ENCODE results near the gene WDR1.

WDR1 gene

DNA sequence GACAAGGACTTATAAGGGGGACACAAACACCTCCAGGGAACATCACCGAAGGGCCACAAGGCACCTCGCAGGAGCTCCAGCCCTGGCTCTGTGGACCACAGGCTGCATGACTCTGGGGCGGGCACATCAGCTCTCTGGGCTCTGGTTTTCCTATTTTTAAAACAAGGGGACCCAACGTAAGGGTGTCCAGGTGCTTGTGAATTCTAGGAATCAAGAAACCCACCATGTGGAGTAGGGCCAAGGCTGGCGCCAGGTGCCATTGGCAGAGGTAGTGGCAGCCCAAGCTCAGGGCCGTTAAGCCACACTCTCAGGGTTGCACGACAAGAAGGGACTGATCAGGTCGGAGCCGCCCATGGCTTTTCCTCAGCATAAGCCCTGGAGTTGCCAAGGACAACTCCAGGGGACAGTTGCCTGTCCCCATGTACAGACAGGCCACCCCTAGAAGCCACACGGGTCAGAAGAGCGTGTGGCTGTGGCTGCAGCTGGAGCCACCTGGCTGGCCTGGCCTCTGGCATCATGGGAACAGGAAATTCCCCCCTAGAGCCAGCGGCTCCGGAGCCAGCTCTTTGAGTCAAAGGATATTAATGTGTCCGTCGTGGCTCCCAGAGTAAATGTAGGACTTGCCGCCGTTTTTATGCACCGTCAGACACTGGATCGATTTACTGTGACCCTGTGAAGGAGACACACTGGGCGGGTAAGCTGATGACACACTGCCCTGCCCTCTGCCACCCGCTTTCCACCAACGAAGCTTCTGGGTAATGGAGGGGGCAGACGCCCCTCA, 32.5 kb downstream of the WDR1 start:
- no peak for DNase-seq

DNA sequence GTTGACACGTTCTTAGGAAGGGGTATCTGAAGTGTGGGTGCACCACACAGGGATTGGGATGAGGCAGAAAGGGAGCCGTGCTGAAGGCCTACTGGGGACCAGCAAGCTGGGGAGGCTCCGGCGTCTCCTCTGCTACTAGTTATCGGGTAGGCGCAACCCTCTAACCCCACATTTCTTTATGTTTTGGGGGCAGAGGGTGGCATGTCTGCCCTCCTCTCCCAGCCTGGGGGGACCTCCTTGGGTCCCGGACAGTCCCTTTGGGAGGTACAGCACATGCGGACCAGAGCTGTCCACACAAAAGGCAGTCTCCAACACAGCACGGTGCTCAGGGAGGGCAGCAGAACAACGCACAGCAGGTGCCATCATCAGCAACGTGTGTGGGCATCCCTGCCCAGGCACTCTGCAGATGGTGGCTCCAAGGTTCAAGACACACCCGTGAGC, 33.2 kb downstream of the WDR1 start:
- no peak for DNase-seq

DNA sequence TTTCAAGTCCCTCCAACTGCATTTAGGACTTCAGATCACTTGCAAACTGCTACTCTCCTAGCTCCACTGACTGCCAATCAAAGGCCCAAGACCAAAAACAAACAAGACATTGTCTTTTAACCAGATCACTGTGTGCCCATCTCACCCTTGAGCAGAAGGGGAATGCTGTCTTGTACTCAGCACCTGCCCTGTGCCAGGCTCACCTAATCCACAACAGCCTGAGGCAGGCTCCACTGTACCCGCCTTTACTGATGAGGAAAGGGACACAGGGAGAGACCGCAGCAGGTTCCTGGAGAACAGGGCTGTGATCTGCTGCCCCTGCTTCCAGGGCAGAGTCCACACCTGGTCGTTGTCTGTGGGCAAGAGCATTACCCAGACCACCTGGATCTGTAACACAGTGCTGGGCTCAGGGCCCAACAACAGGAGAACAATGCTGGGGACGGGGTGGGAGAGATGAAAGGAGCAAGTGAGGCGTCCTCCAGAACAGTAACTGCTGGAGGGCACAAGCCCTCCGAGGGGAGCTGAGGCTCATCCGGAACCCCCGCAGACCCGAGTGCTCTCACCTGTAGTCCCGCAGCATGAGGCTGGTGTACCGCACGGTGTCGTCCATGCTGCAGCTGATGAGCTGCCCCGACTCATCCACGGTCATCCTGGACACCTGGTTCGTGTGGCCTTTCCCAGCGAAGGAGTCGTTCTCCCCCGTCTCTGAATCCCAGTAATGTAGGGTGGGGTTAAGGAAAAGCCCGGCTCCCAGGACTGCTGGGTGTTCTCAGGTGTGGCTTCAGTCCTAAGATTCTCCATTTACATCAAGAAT, 33.9 kb downstream of the WDR1 start:
- no peak for DNase-seq

DNA sequence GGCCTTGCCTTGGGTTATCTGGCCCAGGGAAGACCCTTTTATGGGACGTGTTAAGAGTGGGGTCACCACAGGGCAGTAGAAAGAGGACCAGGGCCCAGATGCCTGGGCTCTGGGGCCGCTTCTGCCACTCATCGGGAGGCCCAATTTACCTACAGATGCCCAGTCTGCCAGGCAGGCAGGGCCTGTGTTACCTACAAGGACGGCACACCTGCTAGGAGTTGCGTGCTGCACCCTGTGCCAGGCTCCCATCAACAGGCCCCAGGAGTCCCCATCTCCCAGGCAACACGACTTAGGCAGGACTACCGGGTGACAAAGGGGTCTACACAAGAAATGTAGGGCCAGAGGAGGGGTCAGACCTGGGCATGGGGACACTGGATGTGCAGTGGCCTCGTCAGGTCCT, 34.6 kb downstream of the WDR1 start:
- no peak for DNase-seq

- no peak for DNase-seq
Measured at GRCh38 chr4:10081218-10081606, 35.4 kb downstream of the WDR1 start.

DNA sequence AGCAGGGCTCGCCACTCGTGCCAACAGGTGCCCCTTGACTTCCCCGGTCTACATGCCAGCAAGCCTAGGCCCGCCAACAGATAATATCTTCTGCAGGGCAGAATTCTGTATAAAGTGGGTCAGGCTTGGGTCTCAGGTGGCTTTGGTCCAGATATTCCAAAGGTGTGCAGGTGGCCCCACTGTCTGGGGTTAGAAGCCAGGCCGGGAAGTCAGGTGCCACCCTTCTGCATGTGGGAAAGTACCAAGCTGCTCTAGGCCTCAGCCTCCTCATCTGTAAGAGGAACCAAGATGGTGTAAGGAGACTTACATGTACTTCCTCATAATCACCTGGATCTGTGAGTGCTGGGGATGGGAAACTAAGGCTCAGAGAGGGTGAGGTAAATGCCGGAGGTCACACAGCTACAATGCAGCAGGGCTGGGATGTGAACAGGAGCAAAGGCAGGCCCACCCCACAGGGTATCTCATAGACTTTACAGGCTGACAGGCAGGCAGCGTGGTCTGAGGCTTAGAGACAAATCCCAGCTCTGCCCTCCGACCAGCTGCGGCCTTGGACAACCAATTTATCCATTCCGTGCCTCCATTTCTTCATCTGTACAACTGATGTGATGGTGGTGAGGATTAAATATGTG, 35.9 kb downstream of the WDR1 start:
- no peak for DNase-seq

- DNase-seq: no peak
Measured at GRCh38 chr4:10079912-10080588, 36.5 kb downstream of the WDR1 start.

GRCh38 chr4:10079256-10079655, 37.3 kb downstream of the WDR1 start:
- DNase-seq: no peak

- DNase-seq: no peak
Measured at GRCh38 chr4:10078481-10079233, 37.9 kb downstream of the WDR1 start.

DNA sequence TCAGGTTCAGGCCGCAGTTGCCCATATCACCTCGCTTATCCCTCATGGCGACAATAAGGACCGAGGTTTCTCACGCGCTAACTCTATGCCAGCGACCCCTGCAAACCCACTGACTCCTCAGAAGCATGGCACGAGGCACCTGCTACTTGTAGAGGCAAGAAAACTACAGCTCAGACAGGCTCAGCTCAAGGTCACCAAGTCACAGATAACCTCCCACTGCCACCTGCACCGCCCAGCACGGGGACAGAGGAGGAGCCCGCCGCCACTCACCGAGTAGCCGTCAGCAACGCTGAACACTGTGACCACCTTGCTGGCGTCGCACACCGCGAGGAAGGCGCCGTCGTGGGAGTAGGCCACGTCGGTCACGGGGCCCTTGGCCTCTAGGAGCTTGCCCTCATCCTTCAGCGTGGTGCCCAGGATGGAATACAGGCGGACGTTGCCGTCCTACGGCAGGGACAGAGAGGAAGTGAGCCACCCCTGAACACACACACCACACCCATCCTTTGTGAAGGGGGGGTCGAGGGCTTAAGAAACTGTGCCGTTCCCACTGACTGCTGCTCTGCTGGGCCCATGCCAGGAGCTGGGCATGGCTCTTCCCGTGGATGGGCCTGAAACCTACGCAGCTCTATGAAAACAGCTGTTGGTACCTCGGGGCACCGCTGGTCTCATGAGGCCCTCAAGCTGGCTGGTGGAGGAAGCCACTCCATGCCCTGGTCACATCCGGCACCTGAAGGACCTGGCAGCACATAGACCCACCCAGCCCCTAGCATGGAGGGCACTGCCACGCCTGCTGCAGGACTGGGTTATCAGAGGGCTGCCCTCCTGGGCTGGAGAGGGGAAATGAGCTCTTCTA, 38.9 kb downstream of the WDR1 start:
- DNase-seq: no peak

- DNase-seq: no peak
Measured at GRCh38 chr4:10077076-10077475, 39.5 kb downstream of the WDR1 start.

- DNase-seq: no peak
Measured at GRCh38 chr4:10075953-10076391, 40.6 kb downstream of the WDR1 start.

DNA sequence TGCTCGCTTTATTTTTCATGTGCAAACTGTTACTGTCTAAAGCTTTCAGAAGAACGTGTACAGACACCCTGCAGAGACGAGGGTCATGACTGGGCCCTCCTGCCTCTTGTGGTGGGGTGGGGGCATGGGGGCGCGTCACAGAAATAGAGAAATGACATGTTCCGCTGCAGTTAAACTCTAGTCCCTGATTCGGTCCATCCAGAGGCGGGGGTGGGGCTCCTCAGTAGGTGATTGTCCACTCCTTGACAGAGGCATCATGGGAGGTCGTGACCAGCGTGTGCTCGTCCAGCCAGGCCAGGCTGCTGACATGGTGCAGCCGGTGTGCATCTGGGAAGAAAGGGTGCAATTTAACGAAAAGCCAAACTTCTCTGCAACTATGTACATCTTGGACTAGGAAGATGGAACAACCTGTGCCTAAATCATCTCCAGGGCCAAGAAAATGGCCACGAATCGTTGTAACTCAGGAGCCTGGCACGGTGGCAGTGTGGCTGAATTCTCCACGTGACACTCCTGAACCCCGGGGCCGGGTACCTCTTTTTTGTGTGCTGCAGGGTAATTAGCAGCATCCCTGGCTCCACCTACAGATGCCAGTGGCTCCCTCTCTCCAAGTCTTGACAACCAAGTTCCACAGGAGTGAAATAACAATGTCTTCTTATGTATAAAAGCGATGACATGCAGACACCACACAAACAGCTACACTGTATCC, 41.3 kb downstream of the WDR1 start:
- DNase-seq: no peak

GRCh38 chr4:10074767-10075105, 41.9 kb downstream of the WDR1 start:
- DNase-seq: no peak

DNA sequence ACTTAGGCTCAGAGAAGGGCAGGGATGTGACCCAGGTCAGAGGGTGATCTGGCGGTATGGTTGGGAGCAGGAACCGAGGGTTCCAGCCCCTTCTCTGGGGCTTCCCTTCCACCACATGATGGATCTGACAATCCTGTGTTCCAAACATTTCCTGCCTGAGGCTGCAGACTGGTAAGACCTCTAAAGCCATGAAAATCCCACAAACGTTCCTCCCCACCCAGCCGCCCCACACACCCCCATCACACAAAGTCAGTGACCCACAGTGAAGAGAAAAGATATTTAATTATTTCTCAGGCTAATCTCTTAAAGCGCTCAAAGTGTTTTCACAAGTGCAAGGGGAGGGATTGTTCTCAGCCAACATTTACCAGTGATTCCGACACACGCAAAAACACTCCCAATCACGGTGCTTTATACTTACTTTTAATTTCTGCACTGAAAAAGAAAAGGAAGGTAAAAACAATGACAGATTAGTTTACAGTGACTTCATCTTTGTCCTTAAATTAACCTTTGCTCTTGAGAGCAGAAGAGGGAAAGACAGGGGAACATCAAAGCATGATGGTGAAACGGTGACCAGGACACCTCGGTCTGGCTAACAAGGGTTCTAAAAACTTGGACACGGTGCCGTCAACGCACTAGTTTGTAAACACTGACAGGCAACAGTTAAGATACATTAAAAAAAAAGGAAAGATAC, 42.4 kb downstream of the WDR1 start:
- DNase-seq: no peak

DNA sequence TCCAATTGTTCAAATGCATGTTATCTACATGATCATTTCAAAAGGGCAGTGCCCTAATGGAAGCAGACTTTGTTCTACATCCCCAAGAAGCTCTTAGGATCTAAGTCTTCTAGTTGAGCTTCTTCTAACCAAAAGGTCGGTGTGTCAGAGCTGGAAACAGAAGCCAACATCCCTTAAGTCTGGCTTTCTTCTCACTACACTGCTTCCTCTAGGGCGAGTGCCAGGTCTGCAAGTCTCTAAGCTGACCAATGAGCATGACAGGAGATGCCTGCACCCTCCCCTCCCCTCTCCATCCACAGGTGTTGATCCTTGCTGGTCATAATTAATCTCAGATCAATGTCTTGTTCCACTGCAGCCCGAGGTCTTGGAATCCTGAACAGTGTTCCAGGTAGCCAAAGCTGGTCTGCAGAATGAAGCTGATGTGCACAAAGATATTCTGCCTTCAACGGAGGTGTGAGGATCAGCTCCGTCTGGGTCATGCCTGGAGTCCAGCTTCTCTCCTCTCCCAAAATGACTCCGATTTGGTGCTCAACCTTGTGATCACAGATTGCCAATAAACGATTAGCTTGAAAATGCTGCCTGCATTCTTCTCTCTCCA, 44.1 kb downstream of the WDR1 start:
- DNase-seq: no peak

DNA sequence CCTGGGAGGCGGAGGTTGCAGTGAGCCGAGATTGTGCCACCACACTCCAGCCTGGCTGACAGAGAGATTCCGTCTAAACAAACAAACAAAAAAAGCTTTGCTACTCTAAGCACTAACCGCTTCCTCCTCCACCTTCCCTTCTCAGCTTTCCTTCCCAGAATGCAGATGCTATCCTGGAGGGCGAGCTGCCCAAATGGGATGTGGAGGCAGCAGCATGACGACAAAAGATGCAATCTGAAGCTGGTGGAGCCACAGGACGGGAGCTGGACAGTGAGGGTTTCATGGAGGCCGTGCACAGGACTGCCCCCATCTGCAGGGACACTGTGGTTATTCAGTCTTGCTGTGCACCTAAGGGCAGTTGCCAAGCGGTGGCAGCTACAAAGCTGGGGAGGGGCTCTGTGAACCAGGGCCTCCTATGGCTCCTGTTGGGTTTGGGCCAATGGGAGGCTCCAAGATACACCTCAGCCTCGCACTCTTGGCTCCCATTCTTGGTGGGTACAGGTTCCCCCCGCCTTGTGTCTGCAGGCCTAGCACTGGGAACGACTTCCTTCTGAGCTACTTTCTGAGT, 47.4 kb downstream of the WDR1 start:
- DNase-seq: no peak

DNA sequence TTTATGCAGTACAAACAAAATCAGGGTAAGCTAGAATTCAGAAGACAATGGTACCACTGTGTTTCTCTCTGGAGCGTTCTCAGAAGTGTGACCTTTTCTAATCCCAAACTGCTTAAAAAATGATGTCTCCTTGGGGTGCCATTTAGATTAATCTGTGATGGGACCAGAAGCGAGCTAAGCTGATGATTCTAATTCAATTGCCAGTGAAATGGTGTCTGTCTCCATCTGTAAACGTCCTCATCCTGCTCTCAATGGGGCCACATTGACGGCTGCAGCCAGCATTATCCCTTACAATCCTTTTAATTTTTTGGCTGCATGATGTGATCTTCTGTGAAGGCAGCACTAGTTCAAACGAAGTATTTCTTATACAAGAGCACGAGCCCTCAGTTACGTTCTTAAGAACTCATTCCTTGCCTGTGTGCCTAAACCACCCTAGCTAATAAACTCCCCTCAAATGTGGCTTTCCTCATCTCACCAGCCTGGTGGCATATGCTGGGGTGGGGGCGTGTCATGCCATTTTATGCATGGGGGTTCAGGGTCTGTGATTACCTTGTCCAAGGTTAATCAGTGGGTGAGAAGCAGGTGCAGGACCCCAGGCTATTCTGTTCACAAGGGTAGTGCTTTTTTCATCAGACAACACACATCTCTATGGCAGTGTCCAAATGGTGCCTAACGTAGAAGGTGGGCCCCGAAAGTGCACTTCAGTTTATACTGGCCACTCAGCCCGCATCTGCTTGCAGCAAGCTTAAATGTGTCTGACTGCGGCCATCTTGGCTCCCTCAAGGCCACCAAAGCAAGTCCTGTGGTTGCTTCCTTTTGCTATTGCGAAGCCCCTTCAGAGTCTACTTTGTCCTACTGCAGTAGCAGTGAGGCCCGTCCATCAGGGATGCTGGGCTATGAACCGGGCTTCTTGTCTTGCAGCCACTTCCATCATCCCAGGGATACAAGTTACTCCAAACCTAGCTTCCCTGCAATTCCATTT, 49.6 kb downstream of the WDR1 start:
- DNase-seq: no peak
